H9 (cell line): ENCODE results near the gene AXIN2. TPM values are rescaled to one million over a fixed set of nuclear protein-coding genes. Genes with fewer than 3 reads are reported as not detected.

Source experiments
- DNase-seq: peaks from one replicate; pipeline ENCODE4 v3.0.0-alpha.2; 2017
- H2AFZ ChIP-seq: one replicate; pipeline ENCODE4 v1.6.1; 2013; ENCODE audit warnings: mild to moderate bottlenecking, low read length, control low read depth, moderate library complexity
- H2AK5ac ChIP-seq: 2 replicates; pipeline ENCODE4 v1.6.1; 2013; ENCODE audit warnings: low read length, control low read depth, mixed read lengths; ENCODE audit not compliant: insufficient read length
- H2BK120ac ChIP-seq: one replicate; pipeline ENCODE4 v1.6.1; 2013; ENCODE audit warnings: low read depth, mild to moderate bottlenecking, low read length, control low read depth, inconsistent platforms; ENCODE audit not compliant: poor library complexity, severe bottlenecking
- H2BK12ac ChIP-seq: 2 replicates; pipeline ENCODE4 v1.6.1; 2013; ENCODE audit warnings: low read length, control low read depth, mixed read lengths, low read depth; ENCODE audit not compliant: insufficient read length
- H2BK15ac ChIP-seq: 2 replicates; pipeline ENCODE4 v1.6.1; 2013; ENCODE audit warnings: low read depth, low read length, control low read depth
- H2BK20ac ChIP-seq: one replicate; pipeline ENCODE4 v1.6.1; 2013; ENCODE audit warnings: low read depth, mild to moderate bottlenecking, low read length, control low read depth, inconsistent platforms; ENCODE audit not compliant: poor library complexity, severe bottlenecking
- H2BK5ac ChIP-seq: 2 replicates; pipeline ENCODE4 v1.6.1; 2013; ENCODE audit warnings: low read length, control low read depth, mixed read lengths; ENCODE audit not compliant: insufficient read length
- H3K14ac ChIP-seq: 2 replicates; pipeline ENCODE4 v1.6.1; 2013; ENCODE audit warnings: low read length, control low read depth; ENCODE audit not compliant: insufficient read depth
- H3K18ac ChIP-seq: 2 replicates; pipeline ENCODE4 v1.6.1; 2013; ENCODE audit warnings: low read depth, mild to moderate bottlenecking, mixed read lengths, low read length, control low read depth; ENCODE audit not compliant: insufficient read length
- H3K23ac ChIP-seq: 2 replicates; pipeline ENCODE4 v1.6.1; 2013; ENCODE audit warnings: low read length, control low read depth, mixed read lengths, low read depth; ENCODE audit not compliant: insufficient read length
- H3K23me2 ChIP-seq: 2 replicates; pipeline ENCODE4 v1.6.1; 2013; ENCODE audit warnings: low read depth, mild to moderate bottlenecking, mixed read lengths, low read length, control low read depth; ENCODE audit not compliant: insufficient read length, poor library complexity, severe bottlenecking
- H3K27ac ChIP-seq: 2 replicates; pipeline ENCODE4 v1.5.1; 2013; ENCODE audit warnings: low read length, control low read depth, mixed read lengths, low read depth; ENCODE audit not compliant: insufficient read length
- H3K27me3 ChIP-seq: 2 replicates; pipeline ENCODE4 v1.6.1; 2013; ENCODE audit warnings: low read length, control low read depth, inconsistent platforms; ENCODE audit not compliant: insufficient read depth
- H3K4ac ChIP-seq: 2 replicates; pipeline ENCODE4 v1.6.1; 2013; ENCODE audit warnings: low read depth, mild to moderate bottlenecking, control low read depth, inconsistent platforms, low read length, moderate library complexity
- H3K4me1 ChIP-seq: 2 replicates; pipeline ENCODE4 v1.6.1; 2013; ENCODE audit warnings: low read length, control low read depth, inconsistent platforms; ENCODE audit not compliant: insufficient read depth
- H3K4me2 ChIP-seq: 2 replicates; pipeline ENCODE4 v1.6.1; 2013; ENCODE audit warnings: low read length, control low read depth, mixed read lengths; ENCODE audit not compliant: insufficient read length, insufficient read depth
- H3K56ac ChIP-seq: 2 replicates; pipeline ENCODE4 v1.6.1; 2013; ENCODE audit warnings: low read depth, mild to moderate bottlenecking, mixed read lengths, low read length, control low read depth; ENCODE audit not compliant: insufficient read length
- H3K79me1 ChIP-seq: 2 replicates; pipeline ENCODE4 v1.6.1; 2013; ENCODE audit warnings: low read depth, mild to moderate bottlenecking, moderate library complexity, low read length, control low read depth, inconsistent platforms; ENCODE audit not compliant: insufficient read depth, poor library complexity, severe bottlenecking
- H3K79me2 ChIP-seq: 2 replicates; pipeline ENCODE4 v1.6.1; 2013; ENCODE audit warnings: low read length, control low read depth, inconsistent platforms; ENCODE audit not compliant: insufficient read depth
- H3K9ac ChIP-seq: 2 replicates; pipeline ENCODE4 v1.6.1; 2013; ENCODE audit warnings: low read length, control low read depth, mixed read lengths; ENCODE audit not compliant: insufficient read length; ENCODE audit errors: extremely low read depth
- H3K9me3 ChIP-seq: one replicate; pipeline ENCODE4 v1.6.1; 2013; ENCODE audit warnings: low read depth, low read length, inconsistent platforms; ENCODE audit not compliant: control insufficient read depth
- H3T11ph ChIP-seq: one replicate; pipeline ENCODE4 v1.6.1; 2013; ENCODE audit warnings: mild to moderate bottlenecking, low read length, control low read depth, inconsistent platforms
- H4K20me1 ChIP-seq: one replicate; pipeline ENCODE4 v1.6.1; 2013; ENCODE audit not compliant: control insufficient read depth, insufficient read length, insufficient read depth
- H4K5ac ChIP-seq: 2 replicates; pipeline ENCODE4 v1.6.1; 2013; ENCODE audit warnings: low read depth, mild to moderate bottlenecking, mixed read lengths, low read length, control low read depth; ENCODE audit not compliant: insufficient read length
- H4K8ac ChIP-seq: replicated peaks from 2 replicates; pipeline ENCODE4 v1.6.1; 2013; ENCODE audit warnings: low read length, control low read depth, mixed read lengths, low read depth; ENCODE audit not compliant: insufficient read length
- H4K91ac ChIP-seq: 2 replicates; pipeline ENCODE4 v1.6.1; 2013; ENCODE audit warnings: low read depth, mild to moderate bottlenecking, moderate library complexity, mixed read lengths, low read length, control low read depth; ENCODE audit not compliant: insufficient read length
- H3K27ac Mint-ChIP-seq, 3 experiments: 2 replicates in 2 of 3; 3 replicates in 1 of 3; pipeline ENCODE4 v1.8.0; 2020 to 2021; ENCODE audit warnings: mixed read lengths in 3 of 3, mild to moderate bottlenecking in 1 of 3, moderate library complexity in 1 of 3
- H3K27me3 Mint-ChIP-seq: 2 replicates; pipeline ENCODE4 v1.8.0; 2021; ENCODE audit warnings: low read depth, mild to moderate bottlenecking, moderate library complexity, mixed read lengths
- H3K36me3 Mint-ChIP-seq, 3 experiments: 2 replicates in 2 of 3; 3 replicates in 1 of 3; pipeline ENCODE4 v1.8.0; 2020 to 2021; ENCODE audit warnings: low read depth in 3 of 3, mixed read lengths in 3 of 3; ENCODE audit not compliant: insufficient read depth in 1 of 3
- H3K4me1 Mint-ChIP-seq, 2 experiments: 2 replicates each; pipeline ENCODE4 v1.8.0; 2020; ENCODE audit warnings: mixed read lengths in 2 of 2
- H3K4me3 Mint-ChIP-seq, 2 experiments: 2 replicates in 1 of 2; 3 replicates in 1 of 2; pipeline ENCODE4 v1.8.0; 2020 to 2021; ENCODE audit warnings: mild to moderate bottlenecking in 2 of 2, mixed read lengths in 2 of 2, moderate library complexity in 1 of 2
- H3K9me3 Mint-ChIP-seq, 2 experiments: 2 replicates in 1 of 2; 3 replicates in 1 of 2; pipeline ENCODE4 v1.8.0; 2020; ENCODE audit warnings: mild to moderate bottlenecking in 2 of 2, mixed read lengths in 2 of 2, moderate library complexity in 1 of 2
- CTCF ChIP-seq: fragments of 200-600 bp; sonication (generic); conservative IDR thresholded peaks from 3 replicates; pipeline ENCODE4 v1.8.0; 2021; ENCODE audit warnings: antibody characterized with exemption, mild to moderate bottlenecking
- WGBS: extraction: QIAGEN DNeasy Blood & Tissue Kit; methylation state at CpG from one replicate; pipeline ENCODE4 v1.1.7; 2013; ENCODE audit warnings: missing lambda C conversion rate, low lambda C conversion rate, mixed read lengths; ENCODE audit not compliant: insufficient read length; ENCODE audit errors: extremely low coverage; 5-methylcytosine and 5-hydroxymethylcytosine counted together
- total RNA-seq: library from RNA; stranded (reverse); gene quantifications from 2 replicates; pipeline ENCODE4 v1.2.1, GENCODE V29; 2021

The AXIN2 gene
- total RNA-seq, 1 experiment from 2014 or later, result 35.0 TPM

- Mint-ChIP-seq H3K4me1 (peaks cover 0 to 3% of the 10 kb centered on the region in 2 experiments; a peak in 1 of 4 replicates), H3K27ac (no peak overlapping the region), H3K36me3 (peaks cover 0 to 9% (median 0%) of the 10 kb centered on the region in 3 experiments; a peak in 3 of 7 replicates), H3K27me3 (no peaks in the 10 kb centered on the region; the same call in 1 of the 2 replicates), H3K4me3 (no peak overlapping the region), H3K9me3 (peaks cover 15 to 17% of the 10 kb centered on the region in 2 experiments; a peak in 4 of 5 replicates)
- H3K4ac ChIP-seq, result no peak overlapping the region
- H2AK5ac ChIP-seq, result no peak overlapping the region
- H3K27me3 ChIP-seq, result no peaks in the 10 kb centered on the region
- no peak overlapping the region for H3K56ac ChIP-seq
- H3K9ac ChIP-seq, result no peak overlapping the region
- H2BK120ac ChIP-seq, result no peak overlapping the region
- H3K79me2 ChIP-seq, result no peaks in the 10 kb centered on the region
- no peak overlapping the region for H2BK20ac ChIP-seq
- H3T11ph ChIP-seq, result no peak overlapping the region
- no peaks in the 10 kb centered on the region for H3K4me1 ChIP-seq
- no peak overlapping the region for H3K23ac ChIP-seq
- H3K9me3 ChIP-seq, result no peaks in the 10 kb centered on the region
- H3K18ac ChIP-seq, result no peak overlapping the region
- no peak overlapping the region for H2AFZ ChIP-seq
- H3K27ac ChIP-seq, result no peak overlapping the region
- H4K8ac ChIP-seq, result no peak overlapping the region
- WGBS, result no CpG with 5 or more reads among the region's 10 CpGs
- no peak overlapping the region for H3K4me2 ChIP-seq
- no peak overlapping the region for H2BK5ac ChIP-seq
- no peak overlapping the region for H3K14ac ChIP-seq
- no peak overlapping the region for H2BK12ac ChIP-seq
- H3K23me2 ChIP-seq, result no peaks in the 10 kb centered on the region
- H4K20me1 ChIP-seq, result no peaks in the 10 kb centered on the region
- no peak for TF ChIP-seq CTCF
- H2BK15ac ChIP-seq, result no peak overlapping the region
- no peaks in the 10 kb centered on the region for H3K79me1 ChIP-seq
- no peak overlapping the region for H4K91ac ChIP-seq
- H4K5ac ChIP-seq, result no peak overlapping the region
- no peak for DNase-seq
Measured at GRCh38 chr17:65483438-65483837, 78.0 kb downstream of the AXIN2 start.
